ENCODE data around the gene TMEM200C.

The TMEM200C gene

DNA sequence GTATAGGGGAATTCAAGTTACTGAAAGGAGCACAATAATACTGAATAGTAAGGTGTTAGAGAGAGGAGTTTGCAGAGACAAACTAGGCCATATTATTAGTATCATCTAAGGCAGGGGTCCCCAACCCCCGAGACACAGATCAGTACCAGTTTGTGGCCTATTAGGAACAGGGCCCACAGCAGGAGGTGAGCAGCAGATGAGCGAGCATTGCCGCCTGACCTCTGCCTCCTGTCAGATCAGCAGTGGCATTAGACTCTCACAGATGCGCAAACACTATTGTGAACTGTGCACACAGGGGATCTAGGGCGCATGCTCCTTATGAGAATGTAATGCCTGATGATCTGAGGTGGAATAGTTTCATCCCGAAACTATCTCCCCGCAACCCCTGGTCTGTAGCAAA, 41.8 kb upstream of the TMEM200C start:
- TF ChIP-seq, protein P1, sequence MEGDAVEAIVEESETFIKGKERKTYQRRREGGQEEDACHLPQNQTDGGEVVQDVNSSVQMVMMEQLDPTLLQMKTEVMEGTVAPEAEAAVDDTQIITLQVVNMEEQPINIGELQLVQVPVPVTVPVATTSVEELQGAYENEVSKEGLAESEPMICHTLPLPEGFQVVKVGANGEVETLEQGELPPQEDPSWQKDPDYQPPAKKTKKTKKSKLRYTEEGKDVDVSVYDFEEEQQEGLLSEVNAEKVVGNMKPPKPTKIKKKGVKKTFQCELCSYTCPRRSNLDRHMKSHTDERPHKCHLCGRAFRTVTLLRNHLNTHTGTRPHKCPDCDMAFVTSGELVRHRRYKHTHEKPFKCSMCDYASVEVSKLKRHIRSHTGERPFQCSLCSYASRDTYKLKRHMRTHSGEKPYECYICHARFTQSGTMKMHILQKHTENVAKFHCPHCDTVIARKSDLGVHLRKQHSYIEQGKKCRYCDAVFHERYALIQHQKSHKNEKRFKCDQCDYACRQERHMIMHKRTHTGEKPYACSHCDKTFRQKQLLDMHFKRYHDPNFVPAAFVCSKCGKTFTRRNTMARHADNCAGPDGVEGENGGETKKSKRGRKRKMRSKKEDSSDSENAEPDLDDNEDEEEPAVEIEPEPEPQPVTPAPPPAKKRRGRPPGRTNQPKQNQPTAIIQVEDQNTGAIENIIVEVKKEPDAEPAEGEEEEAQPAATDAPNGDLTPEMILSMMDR (IDR thresholded peaks at IDR 0.05; ENCODE audit: low read depth, low read length), result no peak
- no peak overlapping the region for H3K4me3 ChIP-seq (ENCODE audit: low read depth, low read length)

DNA sequence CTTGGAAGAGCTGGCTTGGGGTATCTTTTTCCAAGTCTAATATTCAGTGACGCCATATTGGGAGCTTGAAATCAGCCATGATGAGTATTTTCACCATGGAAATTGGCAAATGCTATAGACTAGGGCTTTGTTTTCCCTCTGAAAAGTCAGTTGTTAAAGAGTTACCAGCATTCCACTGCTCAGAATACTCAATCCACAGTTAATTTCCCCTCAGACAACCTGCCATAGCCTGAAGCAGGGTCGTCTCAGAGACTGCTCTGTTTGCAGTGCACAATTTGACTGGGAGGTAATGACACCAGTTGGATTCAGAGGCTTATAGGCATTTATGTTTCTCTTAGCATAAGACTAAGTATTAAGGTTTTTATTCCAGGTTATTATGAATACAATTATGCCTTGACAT, 35.5 kb upstream of the TMEM200C start:
- TF ChIP-seq, protein P1 (IDR thresholded peaks at IDR 0.05; ENCODE audit: low read depth, low read length), result no peak
- no peak overlapping the region for H3K4me3 ChIP-seq (ENCODE audit: low read depth, low read length)

DNA sequence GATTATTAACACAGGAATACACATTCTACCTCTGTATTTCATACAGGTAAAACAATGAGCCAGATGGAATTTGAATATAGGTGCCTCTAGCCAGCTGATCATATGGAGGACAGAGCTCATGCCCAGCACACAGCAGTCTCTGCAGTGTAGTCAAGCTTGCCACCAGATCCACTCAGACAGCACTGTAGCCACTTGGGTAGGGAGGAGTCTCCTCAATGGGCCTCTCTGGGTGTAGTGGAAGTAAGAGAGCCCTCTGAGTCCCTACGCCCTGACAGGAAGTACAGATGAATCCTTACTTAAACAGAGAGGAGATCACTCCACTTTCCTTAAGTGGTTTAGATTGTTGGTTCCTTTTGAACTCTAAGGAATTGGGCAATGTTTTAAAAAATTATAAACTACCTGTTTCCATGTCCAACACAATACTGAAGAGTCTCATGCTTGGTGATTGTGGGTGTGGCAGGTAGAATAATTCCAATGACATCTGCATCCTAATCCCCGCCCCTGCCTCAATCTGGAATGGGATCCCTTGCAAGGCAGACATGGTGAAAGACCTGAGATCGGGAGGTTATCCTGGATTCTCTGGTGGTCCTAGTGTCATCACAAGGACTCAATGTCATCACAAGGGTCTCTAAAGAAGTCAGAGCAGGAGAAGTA, 23.0 kb upstream of the TMEM200C start:
- TF ChIP-seq, protein P1 (IDR thresholded peaks at IDR 0.05; ENCODE audit: low read depth, low read length), result no peak
- H3K4me3 ChIP-seq (ENCODE audit: low read depth, low read length), result no peak overlapping the region

DNA sequence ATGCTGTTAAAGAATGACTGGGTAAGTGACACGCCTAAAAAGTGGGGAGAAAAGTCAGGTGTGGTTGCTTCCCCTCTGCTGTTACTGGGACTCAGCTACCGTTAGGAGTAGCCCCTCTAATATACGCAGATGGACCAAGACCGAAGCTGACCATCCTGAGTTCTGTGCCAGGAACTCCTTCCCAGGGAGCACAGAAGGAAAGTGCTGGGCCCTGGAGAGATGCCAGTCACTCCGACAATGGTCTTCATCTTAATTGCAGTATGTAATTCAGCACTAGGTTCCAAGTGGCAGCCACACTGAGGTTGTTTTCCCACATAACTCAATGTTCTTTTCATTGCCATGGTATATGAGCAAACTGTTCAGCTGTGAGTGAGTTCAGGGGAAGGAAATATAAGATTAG, 19.6 kb upstream of the TMEM200C start:
- no peak overlapping the region for H3K4me3 ChIP-seq (ENCODE audit: low read depth, low read length)
- TF ChIP-seq, protein P1 (IDR thresholded peaks at IDR 0.05; ENCODE audit: low read depth, low read length), result no peak

DNA sequence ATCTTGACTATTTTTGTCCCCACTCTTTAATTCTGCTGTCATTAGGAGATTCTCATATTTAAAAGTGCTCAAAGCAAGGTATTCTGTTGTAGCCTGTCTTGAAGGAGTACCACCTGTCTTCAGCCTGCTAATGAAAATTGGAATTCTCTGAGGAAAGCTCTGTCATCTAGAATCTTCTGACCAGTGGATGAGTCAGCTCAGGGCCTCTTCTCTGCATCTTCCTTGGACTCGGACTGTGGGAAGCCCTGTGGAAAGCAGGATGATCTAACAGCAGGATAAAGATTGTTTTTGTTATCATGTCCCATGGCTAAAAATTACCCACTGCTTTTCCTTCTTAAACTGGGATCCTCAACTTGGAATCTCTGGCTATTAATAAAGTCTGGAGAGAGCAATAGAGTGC, 18.7 kb upstream of the TMEM200C start:
- TF ChIP-seq, protein P1 (IDR thresholded peaks at IDR 0.05; ENCODE audit: low read depth, low read length), result no peak
- no peak overlapping the region for H3K4me3 ChIP-seq (ENCODE audit: low read depth, low read length)

DNA sequence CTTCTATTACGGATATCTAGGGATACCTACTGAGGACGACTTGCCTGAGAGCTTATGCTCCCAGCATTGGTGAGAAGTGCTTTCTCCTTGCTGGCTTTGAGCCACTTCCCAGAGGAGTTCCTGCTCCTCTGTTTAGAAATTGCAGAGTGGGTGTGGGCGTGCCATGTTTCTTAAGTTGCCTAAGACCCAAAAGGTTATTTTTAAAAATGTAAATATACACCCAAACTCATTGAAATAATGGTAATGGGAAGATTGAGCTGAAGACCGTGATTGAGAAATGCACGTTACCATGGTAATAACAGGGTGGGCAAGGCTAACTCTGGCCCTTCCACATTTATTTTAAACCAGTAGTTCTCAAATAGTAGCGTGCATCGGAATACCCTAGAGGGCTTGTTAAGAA, 17.2 kb upstream of the TMEM200C start:
- no peak overlapping the region for H3K4me3 ChIP-seq (ENCODE audit: low read depth, low read length)
- TF ChIP-seq, protein P1 (IDR thresholded peaks at IDR 0.05; ENCODE audit: low read depth, low read length), result no peak

DNA sequence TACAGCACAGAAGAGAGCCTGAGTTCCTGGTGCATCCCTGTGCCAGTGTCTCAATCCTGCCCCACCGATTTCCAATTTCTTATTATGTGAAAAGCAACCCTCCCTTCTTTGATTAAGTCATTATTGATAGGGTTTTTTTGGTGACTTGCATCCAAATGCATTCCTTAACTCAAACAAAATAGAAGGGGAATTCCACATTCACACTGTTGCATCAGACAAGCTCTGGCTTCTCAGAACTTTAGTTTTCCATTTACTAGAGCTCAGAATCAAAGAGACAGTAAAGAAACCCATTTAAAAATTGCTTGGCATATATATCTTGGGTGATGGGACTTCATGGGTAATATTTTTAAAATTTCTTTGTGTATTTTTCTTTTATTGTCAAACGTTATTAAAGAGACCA, 13.8 kb upstream of the TMEM200C start:
- TF ChIP-seq, protein P1 (IDR thresholded peaks at IDR 0.05; ENCODE audit: low read depth, low read length), result no peak
- no peak overlapping the region for H3K4me3 ChIP-seq (ENCODE audit: low read depth, low read length)
